SK-N-SH (cell line): ENCODE measurements around the gene PHF21B.

Experiments
- EP300 ChIP-seq, 2 experiments: IDR thresholded peaks; 2 replicates each; pipeline versions ENCODE4 v1.4.0 to v1.6.1; 2012; ENCODE audit warnings: borderline replicate concordance in 1 of 2, low read depth in 1 of 2, low read length in 1 of 2
- EZH2phosphoT487 ChIP-seq: fragments of 200-600 bp; sonication (generic); IDR thresholded peaks from 2 replicates; pipeline ENCODE4 v1.6.1; 2017; ENCODE audit warnings: low read depth, mixed run types, mild to moderate bottlenecking, antibody characterized with exemption, moderate library complexity, borderline replicate concordance
- POLR2AphosphoS5 ChIP-seq: IDR thresholded peaks from 2 replicates; pipeline ENCODE4 v1.6.1; 2012; ENCODE audit warnings: low read depth, low read length
- RAD21 ChIP-seq: IDR thresholded peaks from 2 replicates; pipeline ENCODE4 v1.6.1; 2012; ENCODE audit warnings: mild to moderate bottlenecking, low read length
- RXRA ChIP-seq: IDR thresholded peaks from 2 replicates; pipeline ENCODE4 v1.4.0; 2012; ENCODE audit warnings: low read depth, mild to moderate bottlenecking, borderline replicate concordance
- SMC3 ChIP-seq: IDR thresholded peaks from 2 replicates; pipeline ENCODE4 v1.6.1; 2012; ENCODE audit warnings: low read depth, low read length, improper control_type of control experiment
- TAF1 ChIP-seq: IDR thresholded peaks from 2 replicates; pipeline ENCODE4 v1.6.1; 2012; ENCODE audit warnings: low read depth, mild to moderate bottlenecking, low read length, moderate library complexity, borderline replicate concordance
- YY1 ChIP-seq: IDR thresholded peaks from 2 replicates; pipeline ENCODE4 v1.4.0; 2012; ENCODE audit warnings: low read depth, mild to moderate bottlenecking
- TF ChIP-seq, protein P1 (sequence below): IDR thresholded peaks from 2 replicates; pipeline ENCODE4 v1.6.1; 2012; ENCODE audit warnings: mild to moderate bottlenecking, low read depth, low read length, moderate library complexity
- TF ChIP-seq, protein P2 (sequence below): fragments of 200-600 bp; sonication (generic); IDR thresholded peaks from 2 replicates; pipeline ENCODE4 v1.6.1; 2017; ENCODE audit warnings: antibody characterized with exemption, mild to moderate bottlenecking, moderate library complexity
- TF ChIP-seq, protein P3 (sequence below): IDR thresholded peaks from 2 replicates; pipeline ENCODE4 v1.4.0; 2012; ENCODE audit warnings: low read depth
- TF ChIP-seq, protein P4 (sequence below): IDR thresholded peaks from 2 replicates; pipeline ENCODE4; 2012

DNA sequence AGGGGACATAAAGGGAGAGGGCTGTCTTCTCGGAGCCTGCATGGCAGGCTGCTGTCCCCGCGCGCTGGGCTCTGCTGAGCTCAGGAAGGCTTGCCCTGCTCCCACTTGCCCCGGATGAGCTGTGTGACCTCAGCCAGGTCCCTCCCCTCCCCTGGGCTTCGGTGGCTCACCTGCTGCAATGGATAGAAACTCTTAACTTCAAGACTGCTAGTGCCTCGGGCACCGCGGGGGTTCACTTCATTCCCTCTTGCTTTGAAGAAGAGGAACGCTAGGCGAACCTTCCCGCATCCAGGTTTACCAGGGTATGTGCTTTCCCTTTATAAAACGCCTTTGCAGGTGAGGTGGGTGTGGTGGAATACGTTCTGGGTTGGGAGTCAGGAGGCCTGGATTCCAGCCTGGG lies 115.0 kb downstream of the PHF21B start:
- TF ChIP-seq RXRA (no peak), YY1 (no peak), RAD21 (no peak), SMC3 (no peak), POLR2AphosphoS5 (no peak), TAF1 (no peak), EZH2phosphoT487 (no peak), EP300 (IDR thresholded peaks at IDR 0.05; ENCODE audit: borderline replicate concordance in 1 of 2, low read depth in 1 of 2, low read length in 1 of 2) (no peak)
- TF ChIP-seq, protein P1, sequence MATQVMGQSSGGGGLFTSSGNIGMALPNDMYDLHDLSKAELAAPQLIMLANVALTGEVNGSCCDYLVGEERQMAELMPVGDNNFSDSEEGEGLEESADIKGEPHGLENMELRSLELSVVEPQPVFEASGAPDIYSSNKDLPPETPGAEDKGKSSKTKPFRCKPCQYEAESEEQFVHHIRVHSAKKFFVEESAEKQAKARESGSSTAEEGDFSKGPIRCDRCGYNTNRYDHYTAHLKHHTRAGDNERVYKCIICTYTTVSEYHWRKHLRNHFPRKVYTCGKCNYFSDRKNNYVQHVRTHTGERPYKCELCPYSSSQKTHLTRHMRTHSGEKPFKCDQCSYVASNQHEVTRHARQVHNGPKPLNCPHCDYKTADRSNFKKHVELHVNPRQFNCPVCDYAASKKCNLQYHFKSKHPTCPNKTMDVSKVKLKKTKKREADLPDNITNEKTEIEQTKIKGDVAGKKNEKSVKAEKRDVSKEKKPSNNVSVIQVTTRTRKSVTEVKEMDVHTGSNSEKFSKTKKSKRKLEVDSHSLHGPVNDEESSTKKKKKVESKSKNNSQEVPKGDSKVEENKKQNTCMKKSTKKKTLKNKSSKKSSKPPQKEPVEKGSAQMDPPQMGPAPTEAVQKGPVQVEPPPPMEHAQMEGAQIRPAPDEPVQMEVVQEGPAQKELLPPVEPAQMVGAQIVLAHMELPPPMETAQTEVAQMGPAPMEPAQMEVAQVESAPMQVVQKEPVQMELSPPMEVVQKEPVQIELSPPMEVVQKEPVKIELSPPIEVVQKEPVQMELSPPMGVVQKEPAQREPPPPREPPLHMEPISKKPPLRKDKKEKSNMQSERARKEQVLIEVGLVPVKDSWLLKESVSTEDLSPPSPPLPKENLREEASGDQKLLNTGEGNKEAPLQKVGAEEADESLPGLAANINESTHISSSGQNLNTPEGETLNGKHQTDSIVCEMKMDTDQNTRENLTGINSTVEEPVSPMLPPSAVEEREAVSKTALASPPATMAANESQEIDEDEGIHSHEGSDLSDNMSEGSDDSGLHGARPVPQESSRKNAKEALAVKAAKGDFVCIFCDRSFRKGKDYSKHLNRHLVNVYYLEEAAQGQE: no peak
- TF ChIP-seq, protein P2, sequence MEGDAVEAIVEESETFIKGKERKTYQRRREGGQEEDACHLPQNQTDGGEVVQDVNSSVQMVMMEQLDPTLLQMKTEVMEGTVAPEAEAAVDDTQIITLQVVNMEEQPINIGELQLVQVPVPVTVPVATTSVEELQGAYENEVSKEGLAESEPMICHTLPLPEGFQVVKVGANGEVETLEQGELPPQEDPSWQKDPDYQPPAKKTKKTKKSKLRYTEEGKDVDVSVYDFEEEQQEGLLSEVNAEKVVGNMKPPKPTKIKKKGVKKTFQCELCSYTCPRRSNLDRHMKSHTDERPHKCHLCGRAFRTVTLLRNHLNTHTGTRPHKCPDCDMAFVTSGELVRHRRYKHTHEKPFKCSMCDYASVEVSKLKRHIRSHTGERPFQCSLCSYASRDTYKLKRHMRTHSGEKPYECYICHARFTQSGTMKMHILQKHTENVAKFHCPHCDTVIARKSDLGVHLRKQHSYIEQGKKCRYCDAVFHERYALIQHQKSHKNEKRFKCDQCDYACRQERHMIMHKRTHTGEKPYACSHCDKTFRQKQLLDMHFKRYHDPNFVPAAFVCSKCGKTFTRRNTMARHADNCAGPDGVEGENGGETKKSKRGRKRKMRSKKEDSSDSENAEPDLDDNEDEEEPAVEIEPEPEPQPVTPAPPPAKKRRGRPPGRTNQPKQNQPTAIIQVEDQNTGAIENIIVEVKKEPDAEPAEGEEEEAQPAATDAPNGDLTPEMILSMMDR: no peak
- TF ChIP-seq, protein P3, sequence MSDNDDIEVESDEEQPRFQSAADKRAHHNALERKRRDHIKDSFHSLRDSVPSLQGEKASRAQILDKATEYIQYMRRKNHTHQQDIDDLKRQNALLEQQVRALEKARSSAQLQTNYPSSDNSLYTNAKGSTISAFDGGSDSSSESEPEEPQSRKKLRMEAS: no peak
- TF ChIP-seq, protein P4, sequence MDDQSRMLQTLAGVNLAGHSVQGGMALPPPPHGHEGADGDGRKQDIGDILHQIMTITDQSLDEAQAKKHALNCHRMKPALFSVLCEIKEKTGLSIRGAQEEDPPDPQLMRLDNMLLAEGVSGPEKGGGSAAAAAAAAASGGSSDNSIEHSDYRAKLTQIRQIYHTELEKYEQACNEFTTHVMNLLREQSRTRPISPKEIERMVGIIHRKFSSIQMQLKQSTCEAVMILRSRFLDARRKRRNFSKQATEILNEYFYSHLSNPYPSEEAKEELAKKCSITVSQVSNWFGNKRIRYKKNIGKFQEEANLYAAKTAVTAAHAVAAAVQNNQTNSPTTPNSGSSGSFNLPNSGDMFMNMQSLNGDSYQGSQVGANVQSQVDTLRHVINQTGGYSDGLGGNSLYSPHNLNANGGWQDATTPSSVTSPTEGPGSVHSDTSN: no peak
